Panc1 (cell line): ENCODE measurements around the gene WIF1. TPM values are rescaled to one million over a fixed set of nuclear protein-coding genes. Genes with fewer than 3 reads are reported as not detected.

ENCODE experiments used
- ATAC-seq: fragments of 200-7000 bp; cut with Tn5 transposase; 2 replicates; pipeline ENCODE4 v1.9.1; 2020; ENCODE audit warnings: mild to moderate bottlenecking, moderate library complexity
- BruUV-seq: library from RNA; stranded (reverse); fragments of 400-500 nt; replicated peaks from 2 replicates; lab custom pipeline; 2021; lab: Mats Ljungman, UMichigan
- CTCF ChIA-PET: fragments of 300-600 bp; sonication (Branson Sonifier 250); formaldehyde crosslinking; loops from one replicate; lab custom pipeline; 2022; ENCODE audit warnings: antibody characterized with exemption; lab: Charles Lee
- POLR2A ChIA-PET: fragments of 300-600 bp; sonication (Branson Sonifier 250); formaldehyde crosslinking; loops from one replicate; lab custom pipeline; 2022; ENCODE audit warnings: antibody characterized with exemption; lab: Charles Lee
- DNase-seq: peaks from one replicate; pipeline ENCODE4 v3.0.0-alpha.2; 2010; ENCODE audit warnings: low read depth, low spot score
- H3K27ac ChIP-seq: 2 replicates; pipeline ENCODE4 v1.5.1; 2011; ENCODE audit warnings: mild to moderate bottlenecking, low read length, inconsistent platforms
- H3K27me3 ChIP-seq: fragments of 200-500 bp; sonication (Bioruptor generic); 2 replicates; pipeline ENCODE4 v1.6.0; 2014; ENCODE audit warnings: low read length, inconsistent platforms; ENCODE audit not compliant: control insufficient read depth, insufficient read depth
- H3K36me3 ChIP-seq: fragments of 200-500 bp; sonication (Bioruptor generic); 2 replicates; pipeline ENCODE4 v1.5.1; 2014; ENCODE audit warnings: inconsistent platforms, mild to moderate bottlenecking, low read length, moderate library complexity; ENCODE audit not compliant: control insufficient read depth, insufficient read depth
- H3K4me1 ChIP-seq: 2 replicates; pipeline ENCODE4 v1.5.1; 2011; ENCODE audit warnings: inconsistent platforms, mild to moderate bottlenecking, low read length, moderate library complexity; ENCODE audit not compliant: control insufficient read depth, insufficient read depth
- H3K4me3 ChIP-seq, 2 experiments: 2 replicates each; pipeline ENCODE4 v1.5.1; 2011 to 2012; ENCODE audit warnings: low read depth in 2 of 2, low read length in 2 of 2, mild to moderate bottlenecking in 2 of 2, inconsistent platforms in 1 of 2, moderate library complexity in 1 of 2
- H3K9me3 ChIP-seq: fragments of 200-500 bp; sonication (Bioruptor generic); 2 replicates; pipeline ENCODE4 v1.5.1; 2014; ENCODE audit warnings: low read depth, mild to moderate bottlenecking, inconsistent platforms, low read length, moderate library complexity; ENCODE audit not compliant: control insufficient read depth, insufficient read depth
- POLR2AphosphoS5 ChIP-seq: IDR thresholded peaks from 2 replicates; pipeline ENCODE4 v1.6.1; 2012; ENCODE audit warnings: mild to moderate bottlenecking, low read depth, low read length, moderate library complexity
- SIN3A ChIP-seq: IDR thresholded peaks from 2 replicates; pipeline ENCODE4 v1.6.1; 2012; ENCODE audit warnings: low read depth, mild to moderate bottlenecking, low read length, moderate library complexity, borderline replicate concordance; ENCODE audit not compliant: insufficient read depth
- TCF7L2 ChIP-seq: IDR thresholded peaks from 2 replicates; pipeline ENCODE4 v1.6.1; 2011; ENCODE audit warnings: mild to moderate bottlenecking, low read depth, low read length, inconsistent platforms
- in situ Hi-C: cut with HindIII; loops from 2 replicates; pipeline ENCODE4 v1.10.0; 2016; ENCODE audit warnings: low sequenced_read_pairs, low pct_unique_long_range_greater_than_20kb
- intact Hi-C: fragments of 100-400 bp; cut with micrococcal nuclease; formaldehyde crosslinking; loops from one replicate; pipeline ENCODE4 v1.10.0; 2022; ENCODE audit not compliant: unreplicated experiment
- total RNA-seq: library from RNA; stranded (reverse); gene quantifications from one replicate; pipeline ENCODE4 v1.2.1, GENCODE V29; 2021; ENCODE audit not compliant: unreplicated experiment
- TF ChIP-seq, protein P1 (sequence below), 2 experiments: IDR thresholded peaks; 2 replicates each; pipeline ENCODE4 v1.6.1; 2011 to 2012; ENCODE audit warnings: low read depth in 2 of 2, control low read depth in 1 of 2, low read length in 1 of 2, mild to moderate bottlenecking in 1 of 2, moderate library complexity in 1 of 2; ENCODE audit not compliant: insufficient read depth in 1 of 2
- TF ChIP-seq, protein P2 (sequence below): fragments of 450-650 bp; IDR thresholded peaks from 2 replicates; pipeline ENCODE4 v1.5.1; 2017; ENCODE audit warnings: mild to moderate bottlenecking

The WIF1 gene
- total RNA-seq, 1 experiment from 2014 or later: not detected

DNA sequence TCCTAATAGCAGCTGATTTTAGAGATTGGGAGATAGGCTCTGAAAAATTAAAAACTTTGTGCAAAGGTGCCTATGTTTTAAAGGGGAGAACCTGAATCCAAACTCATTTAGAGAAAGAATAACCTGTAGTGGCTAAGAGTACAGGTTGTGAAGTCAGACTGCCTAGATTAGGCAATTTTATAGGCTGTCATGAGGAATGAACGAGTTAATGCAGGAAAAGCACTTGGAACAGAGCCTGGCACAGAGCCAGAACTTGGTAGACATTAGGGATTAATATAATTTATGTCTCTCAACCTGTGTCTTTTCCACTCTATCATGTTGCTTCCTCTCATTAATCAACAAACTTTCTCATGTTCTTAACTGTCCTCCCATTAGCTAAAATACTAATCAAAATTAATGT lies 98.1 kb downstream of the WIF1 start:
- no peaks in the 10 kb centered on the region for H3K4me1 ChIP-seq
- peaks cover 24% of the 10 kb centered on the region for H3K27me3 ChIP-seq
- BruUV-seq: no TSS peak
- CTCF ChIA-PET: no interaction called here
- POLR2A ChIA-PET: no interaction called here
- DNase-seq (no peak), ATAC-seq (no peak)
- no peak overlapping the region for H3K27ac ChIP-seq
- no peak for TF ChIP-seq TCF7L2
- no peak for TF ChIP-seq SIN3A
- TF ChIP-seq, protein P1, sequence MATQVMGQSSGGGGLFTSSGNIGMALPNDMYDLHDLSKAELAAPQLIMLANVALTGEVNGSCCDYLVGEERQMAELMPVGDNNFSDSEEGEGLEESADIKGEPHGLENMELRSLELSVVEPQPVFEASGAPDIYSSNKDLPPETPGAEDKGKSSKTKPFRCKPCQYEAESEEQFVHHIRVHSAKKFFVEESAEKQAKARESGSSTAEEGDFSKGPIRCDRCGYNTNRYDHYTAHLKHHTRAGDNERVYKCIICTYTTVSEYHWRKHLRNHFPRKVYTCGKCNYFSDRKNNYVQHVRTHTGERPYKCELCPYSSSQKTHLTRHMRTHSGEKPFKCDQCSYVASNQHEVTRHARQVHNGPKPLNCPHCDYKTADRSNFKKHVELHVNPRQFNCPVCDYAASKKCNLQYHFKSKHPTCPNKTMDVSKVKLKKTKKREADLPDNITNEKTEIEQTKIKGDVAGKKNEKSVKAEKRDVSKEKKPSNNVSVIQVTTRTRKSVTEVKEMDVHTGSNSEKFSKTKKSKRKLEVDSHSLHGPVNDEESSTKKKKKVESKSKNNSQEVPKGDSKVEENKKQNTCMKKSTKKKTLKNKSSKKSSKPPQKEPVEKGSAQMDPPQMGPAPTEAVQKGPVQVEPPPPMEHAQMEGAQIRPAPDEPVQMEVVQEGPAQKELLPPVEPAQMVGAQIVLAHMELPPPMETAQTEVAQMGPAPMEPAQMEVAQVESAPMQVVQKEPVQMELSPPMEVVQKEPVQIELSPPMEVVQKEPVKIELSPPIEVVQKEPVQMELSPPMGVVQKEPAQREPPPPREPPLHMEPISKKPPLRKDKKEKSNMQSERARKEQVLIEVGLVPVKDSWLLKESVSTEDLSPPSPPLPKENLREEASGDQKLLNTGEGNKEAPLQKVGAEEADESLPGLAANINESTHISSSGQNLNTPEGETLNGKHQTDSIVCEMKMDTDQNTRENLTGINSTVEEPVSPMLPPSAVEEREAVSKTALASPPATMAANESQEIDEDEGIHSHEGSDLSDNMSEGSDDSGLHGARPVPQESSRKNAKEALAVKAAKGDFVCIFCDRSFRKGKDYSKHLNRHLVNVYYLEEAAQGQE (IDR thresholded peaks at IDR 0.05; ENCODE audit: insufficient read depth in 1 of 2, low read depth in 2 of 2, low read length in 1 of 2): no peak
- TF ChIP-seq, protein P2, sequence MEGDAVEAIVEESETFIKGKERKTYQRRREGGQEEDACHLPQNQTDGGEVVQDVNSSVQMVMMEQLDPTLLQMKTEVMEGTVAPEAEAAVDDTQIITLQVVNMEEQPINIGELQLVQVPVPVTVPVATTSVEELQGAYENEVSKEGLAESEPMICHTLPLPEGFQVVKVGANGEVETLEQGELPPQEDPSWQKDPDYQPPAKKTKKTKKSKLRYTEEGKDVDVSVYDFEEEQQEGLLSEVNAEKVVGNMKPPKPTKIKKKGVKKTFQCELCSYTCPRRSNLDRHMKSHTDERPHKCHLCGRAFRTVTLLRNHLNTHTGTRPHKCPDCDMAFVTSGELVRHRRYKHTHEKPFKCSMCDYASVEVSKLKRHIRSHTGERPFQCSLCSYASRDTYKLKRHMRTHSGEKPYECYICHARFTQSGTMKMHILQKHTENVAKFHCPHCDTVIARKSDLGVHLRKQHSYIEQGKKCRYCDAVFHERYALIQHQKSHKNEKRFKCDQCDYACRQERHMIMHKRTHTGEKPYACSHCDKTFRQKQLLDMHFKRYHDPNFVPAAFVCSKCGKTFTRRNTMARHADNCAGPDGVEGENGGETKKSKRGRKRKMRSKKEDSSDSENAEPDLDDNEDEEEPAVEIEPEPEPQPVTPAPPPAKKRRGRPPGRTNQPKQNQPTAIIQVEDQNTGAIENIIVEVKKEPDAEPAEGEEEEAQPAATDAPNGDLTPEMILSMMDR: no peak
- TF ChIP-seq POLR2AphosphoS5: no peak
- in situ Hi-C loops: no loop called here
- H3K4me3 ChIP-seq: no peak overlapping the region
- H3K9me3 ChIP-seq: no peaks in the 10 kb centered on the region
- no peaks in the 10 kb centered on the region for H3K36me3 ChIP-seq
- intact Hi-C loops: no loop called here

DNA sequence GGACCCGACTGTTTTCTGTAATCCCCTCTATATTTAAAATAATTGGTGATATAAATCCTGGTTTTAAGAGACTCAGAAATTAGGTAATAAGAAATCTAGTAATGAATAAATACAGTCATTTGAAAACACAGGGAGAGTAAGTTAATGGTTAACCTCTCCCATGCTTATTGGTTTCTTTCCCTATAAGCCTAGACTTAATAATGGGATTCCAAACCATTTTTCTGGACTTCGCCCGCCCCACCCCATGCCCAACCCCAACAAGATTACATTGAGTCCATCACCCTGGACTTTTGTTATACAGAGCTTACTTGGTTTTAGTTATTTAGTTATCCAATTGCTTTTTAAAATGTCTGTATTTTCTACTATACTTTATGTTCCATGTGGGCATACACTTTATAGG lies 98.7 kb downstream of the WIF1 start:
- DNase-seq: no peak
- no peaks in the 10 kb centered on the region for H3K9me3 ChIP-seq
- H3K36me3 ChIP-seq: no peaks in the 10 kb centered on the region
- H3K27ac ChIP-seq: no peak overlapping the region
- ChIA-PET CTCF (no interaction called here), POLR2A (no interaction called here)
- ATAC-seq: no peak
- peaks cover 24% of the 10 kb centered on the region for H3K27me3 ChIP-seq
- TF ChIP-seq TCF7L2: no peak
- no peak for TF ChIP-seq POLR2AphosphoS5
- TF ChIP-seq, protein P1 (IDR thresholded peaks at IDR 0.05; ENCODE audit: insufficient read depth in 1 of 2, low read depth in 2 of 2, low read length in 1 of 2): no peak
- no peak for TF ChIP-seq SIN3A
- TF ChIP-seq, protein P2: no peak
- BruUV-seq: no TSS peak
- no peaks in the 10 kb centered on the region for H3K4me1 ChIP-seq
- H3K4me3 ChIP-seq: no peak overlapping the region
- intact Hi-C loops: no loop called here
- in situ Hi-C loops: no loop called here
